RWPE1 (cell line): ENCODE measurements around the gene PGAM4.
"Not testable (repeated sequence)": the region's sequence is repeated elsewhere in the genome, so short reads cannot be mapped to it uniquely, and the experiment has no call there.

ENCODE experiments used
- CTCF ChIA-PET: fragments of 350-600 bp; sonication (Branson Sonifier 250); formaldehyde crosslinking; extraction: SDS; loops from one replicate; lab custom pipeline; 2021; lab: Yijun Ruan, JAX
- POLR2A ChIA-PET: fragments of 400-600 bp; formaldehyde crosslinking; extraction: SDS; loops from one replicate; lab custom pipeline; 2020; ENCODE audit warnings: antibody characterized with exemption; ENCODE audit not compliant: low non-redundant PET; lab: Yijun Ruan, JAX
- DNase-seq: peaks from one replicate; pipeline ENCODE4 v3.0.0; 2012; ENCODE audit warnings: low spot score
- H3K27ac ChIP-seq: fragments of 450-650 bp; 2 replicates; pipeline ENCODE4 v1.5.1; 2017
- CTCF ChIP-seq: fragments of 450-650 bp; conservative IDR thresholded peaks from 2 replicates; pipeline ENCODE4 v1.5.1; 2017; ENCODE audit warnings: low read depth, mild to moderate bottlenecking

Gene PGAM4

DNA sequence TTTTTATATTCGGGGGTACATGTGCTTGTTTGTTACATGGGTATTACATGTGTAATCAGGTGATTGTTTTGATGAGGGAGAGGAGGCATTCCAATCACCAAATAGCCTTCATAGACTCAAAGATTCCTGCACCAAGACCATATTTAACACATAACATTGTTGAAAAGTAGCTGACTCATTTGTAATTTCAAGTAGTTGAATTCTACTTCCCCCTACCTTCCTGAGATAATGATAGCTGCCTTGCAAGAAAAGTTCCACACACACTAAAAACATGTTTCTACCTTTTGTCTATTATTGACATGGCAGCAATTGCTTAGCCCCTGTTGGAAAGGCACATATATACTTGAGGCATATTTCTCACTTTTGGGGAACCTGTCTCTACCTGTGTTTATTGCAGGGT, 16.1 kb downstream of the PGAM4 start:
- POLR2A ChIA-PET, result no interaction called here
- H3K27ac ChIP-seq, result no peak overlapping the region
- CTCF ChIA-PET, result interaction anchor here (0.6 kb wide), 1 partner anchor 1590 kb away, joined by 5 read pairs; no protein-coding TSS in a partner anchor
- no peak for TF ChIP-seq CTCF
- DNase-seq, result no peak

DNA sequence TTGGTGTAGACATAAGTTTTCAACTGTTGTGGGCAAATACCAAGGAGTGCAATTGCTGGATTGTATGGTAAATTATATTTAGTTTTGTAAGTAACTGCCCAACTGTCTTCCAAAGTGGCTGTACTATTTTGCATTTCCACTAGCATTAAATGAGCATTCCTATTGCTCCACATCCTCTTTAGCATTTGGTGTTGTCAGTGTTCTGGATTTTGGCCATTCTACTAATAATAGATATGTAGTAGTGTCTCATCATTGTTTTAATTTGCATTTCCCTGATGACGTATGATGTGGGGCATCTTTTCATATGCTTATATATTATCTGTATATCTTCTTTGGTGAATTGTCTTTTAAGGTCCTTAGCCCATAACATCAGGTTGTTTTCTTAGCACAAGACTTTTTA, 17.3 kb downstream of the PGAM4 start:
- CTCF ChIA-PET, result no interaction called here
- no peak for DNase-seq
- POLR2A ChIA-PET, result no interaction called here
- H3K27ac ChIP-seq, result no peak overlapping the region
- no peak for TF ChIP-seq CTCF

GRCh38 chrX:77949840-77950239, 19.6 kb downstream of the PGAM4 start:
- no peak for TF ChIP-seq CTCF
- no peak for DNase-seq
- POLR2A ChIA-PET, result no interaction called here
- H3K27ac ChIP-seq, result no peak overlapping the region
- CTCF ChIA-PET, result interaction anchor here (0.6 kb wide), 1 partner anchor 26 kb away, joined by 4 read pairs; no protein-coding TSS in a partner anchor

DNA sequence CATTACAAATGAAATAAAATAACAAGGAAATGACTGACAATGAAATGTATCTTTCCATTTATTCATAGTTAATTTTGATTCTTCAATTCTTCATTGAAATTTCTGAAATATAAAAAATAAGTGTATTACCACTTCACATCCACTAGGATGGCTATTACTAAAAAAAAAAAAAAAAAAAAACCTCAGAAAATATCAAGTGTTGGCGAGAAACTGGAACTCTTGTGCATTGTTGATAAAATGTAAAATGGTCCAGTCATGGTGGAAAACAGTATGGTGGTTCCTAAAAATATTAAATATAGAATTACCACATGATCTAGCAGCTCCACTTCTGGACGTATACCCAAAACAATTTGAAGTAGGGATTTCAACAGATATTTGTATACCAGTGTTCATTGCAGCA, 22.9 kb downstream of the PGAM4 start:
- CTCF ChIA-PET, result no interaction called here
- TF ChIP-seq CTCF, result no peak
- POLR2A ChIA-PET, result no interaction called here
- no peak for DNase-seq
- no peak overlapping the region for H3K27ac ChIP-seq

DNA sequence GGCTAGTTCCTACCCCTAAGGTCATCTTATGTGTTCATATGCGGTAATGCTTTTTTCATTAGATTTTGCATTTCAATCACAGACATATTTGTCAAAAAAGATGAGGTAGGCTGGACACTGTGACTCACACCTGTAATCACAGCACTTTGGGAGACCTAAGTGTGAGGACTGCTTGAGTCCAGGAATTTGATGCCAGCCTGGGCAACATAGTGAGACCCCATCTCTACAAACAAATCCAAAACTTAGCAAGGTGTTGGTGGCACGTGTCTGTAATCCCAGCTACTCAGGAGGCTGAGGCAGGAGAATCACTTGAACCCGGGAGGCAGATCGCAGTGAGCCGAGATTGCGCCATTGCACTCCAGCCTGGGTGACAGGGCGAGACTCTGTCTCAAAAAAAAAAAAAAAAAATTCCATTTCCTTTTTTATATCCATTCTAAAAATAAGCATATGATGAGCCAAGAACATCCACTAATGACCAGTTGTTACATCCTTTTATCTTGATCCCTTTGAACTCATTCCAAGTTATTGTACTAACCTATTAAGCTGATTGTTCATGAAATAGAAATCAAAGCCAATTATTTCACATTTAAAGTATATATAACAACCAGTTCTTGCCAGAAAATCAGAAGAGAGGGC, 23.4 kb downstream of the PGAM4 start:
- TF ChIP-seq CTCF, result no peak
- CTCF ChIA-PET, result no interaction called here

GRCh38 chrX:77945031-77945430, 24.4 kb downstream of the PGAM4 start:
- CTCF ChIA-PET, DNase-seq, POLR2A ChIA-PET, H3K27ac ChIP-seq: not testable (repeated sequence)

More for the DNA sequence above, 23.4 kb downstream of the PGAM4 start:
- DNase-seq, result no peak
- H3K27ac ChIP-seq, result no peak overlapping the region
- POLR2A ChIA-PET, result no interaction called here

DNA sequence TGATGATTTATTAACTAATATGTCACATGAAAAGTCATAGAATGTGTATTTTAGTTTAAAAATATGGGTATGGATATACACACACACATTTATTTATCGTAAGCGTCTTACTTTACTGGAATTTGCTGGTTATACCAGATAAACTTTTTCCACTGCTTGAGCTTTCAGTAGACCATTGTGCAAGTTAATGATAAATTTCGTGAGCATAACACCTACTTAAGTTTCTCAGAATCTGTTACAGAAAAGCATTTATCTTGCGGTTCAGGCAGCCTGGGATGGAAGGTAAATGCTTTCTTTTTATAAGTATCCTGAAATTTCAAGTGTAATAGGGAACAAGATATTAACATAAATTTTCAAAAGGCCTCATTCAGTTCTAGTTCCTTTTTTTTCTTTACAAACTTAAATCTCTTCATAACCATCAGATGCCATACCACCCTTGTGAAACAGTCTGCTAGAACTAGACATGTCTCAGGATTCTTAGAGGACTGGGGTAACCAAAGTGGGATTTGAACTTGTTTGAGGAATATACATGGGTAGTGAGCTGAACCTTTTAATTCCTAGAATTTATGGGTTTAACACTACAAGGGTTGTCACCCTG, 31.3 kb downstream of the PGAM4 start:
- no peak overlapping the region for H3K27ac ChIP-seq
- ChIA-PET POLR2A (no interaction called here), CTCF (no interaction called here)
- no peak for DNase-seq
- TF ChIP-seq CTCF, result no peak
